GM19468 (cell line): ENCODE measurements around the gene C3orf22.

Experiments used
- ATAC-seq: cut with Tn5 transposase; IDR thresholded peaks from one replicate; pipeline ENCODE4 v1.9.1; 2021; ENCODE audit warnings: mild to moderate bottlenecking, moderate library complexity, moderate number of reproducible peaks; ENCODE audit not compliant: unreplicated experiment; ENCODE audit errors: extremely low read depth

Gene C3orf22

GRCh38 chr3:126557761-126558160 is 971 bp downstream of the C3orf22 start:
- ATAC-seq = no peak

DNA sequence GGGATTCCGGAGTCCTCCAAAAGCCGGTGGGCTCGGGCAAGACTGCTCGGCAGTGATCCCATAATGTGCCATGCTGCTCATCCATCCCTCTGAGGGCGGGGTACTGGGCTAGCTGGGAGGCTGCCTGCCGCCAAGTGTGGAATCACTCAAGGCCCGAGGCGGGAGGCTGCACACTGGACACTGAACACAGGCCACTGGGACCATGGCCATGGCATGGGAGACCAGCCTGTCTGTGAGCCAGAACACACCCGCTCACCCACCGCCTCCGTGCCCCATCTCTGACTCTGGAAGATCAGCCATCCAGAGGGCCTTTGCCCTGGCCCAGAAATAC is 1.4 kb downstream of the C3orf22 start:
- ATAC-seq = no peak

- ATAC-seq = no peak
Measured at GRCh38 chr3:126556637-126557414, 1.9 kb downstream of the C3orf22 start.

DNA sequence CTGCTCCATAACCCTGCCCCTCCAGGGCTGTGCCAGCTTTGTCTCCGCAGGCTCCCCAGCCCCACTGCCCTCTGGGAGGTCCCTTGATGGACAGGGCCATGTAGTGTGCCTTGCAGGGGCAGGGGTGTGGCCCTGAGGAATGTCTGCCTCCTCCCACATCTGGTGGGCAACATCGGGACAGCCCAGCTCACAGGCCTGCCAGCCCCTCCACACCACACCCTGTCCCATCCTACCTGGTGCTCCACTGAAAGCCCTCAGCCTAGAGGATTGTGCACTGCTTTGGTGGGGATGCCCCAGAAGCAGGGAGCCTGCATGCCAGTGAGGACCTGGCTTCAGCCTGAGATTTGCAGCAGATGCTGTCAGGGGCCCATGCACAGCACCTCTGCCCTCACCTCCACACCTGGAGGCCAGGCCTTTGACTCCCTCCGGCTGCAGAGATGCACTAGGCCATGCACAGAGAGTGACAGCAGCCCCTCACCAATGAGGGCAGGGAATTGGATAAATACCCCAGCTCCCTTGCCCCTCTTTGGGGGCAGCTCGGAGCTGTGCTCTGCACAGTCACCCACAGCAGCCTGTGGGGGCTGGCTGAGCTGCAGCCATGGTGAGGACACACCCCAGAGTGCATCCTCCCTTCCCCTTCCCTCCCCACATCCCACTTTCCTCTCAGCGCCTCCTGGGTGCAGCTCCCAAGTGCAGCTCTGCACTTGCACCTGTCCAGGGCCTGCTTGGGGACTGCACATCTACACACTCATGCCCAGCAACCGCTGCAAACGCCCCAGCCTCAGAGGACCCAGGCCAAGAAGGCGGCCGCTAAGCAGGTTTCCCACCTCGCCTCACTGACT is 2.7 kb downstream of the C3orf22 start:
- no peak for ATAC-seq

GRCh38 chr3:126554560-126555525 is 3.9 kb downstream of the C3orf22 start:
- no peak for ATAC-seq

GRCh38 chr3:126553284-126554084 is 5.2 kb downstream of the C3orf22 start:
- no peak for ATAC-seq

DNA sequence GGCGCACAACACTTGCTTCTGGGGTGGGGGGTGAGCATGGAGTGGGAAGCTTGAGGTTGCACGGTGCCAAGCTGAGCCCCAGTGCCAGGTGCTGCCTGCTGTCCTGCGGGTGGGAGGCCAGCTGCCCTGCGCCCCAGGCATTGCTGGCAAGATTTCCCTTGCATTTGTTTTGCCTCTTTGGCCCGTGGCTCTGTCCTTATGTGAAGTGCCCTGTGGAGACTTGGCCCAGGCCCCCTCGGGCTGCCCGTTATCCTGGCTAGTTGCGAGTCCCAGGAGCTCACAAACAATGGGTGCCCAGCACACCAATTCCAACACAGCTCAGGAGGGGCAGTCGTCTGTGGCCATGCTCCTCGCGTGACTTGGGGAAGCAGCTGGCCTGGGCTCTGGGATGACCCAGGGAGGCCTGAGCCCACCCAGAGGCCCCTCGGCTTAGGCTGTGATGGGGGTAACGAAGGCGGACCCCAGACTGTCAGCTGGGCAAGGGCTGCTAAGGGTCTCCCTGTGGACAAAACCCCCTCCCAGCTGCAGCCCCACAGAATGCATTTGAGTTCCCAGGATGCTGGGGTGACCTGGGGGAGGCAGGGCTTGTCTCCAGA is 5.9 kb downstream of the C3orf22 start:
- ATAC-seq = no peak

DNA sequence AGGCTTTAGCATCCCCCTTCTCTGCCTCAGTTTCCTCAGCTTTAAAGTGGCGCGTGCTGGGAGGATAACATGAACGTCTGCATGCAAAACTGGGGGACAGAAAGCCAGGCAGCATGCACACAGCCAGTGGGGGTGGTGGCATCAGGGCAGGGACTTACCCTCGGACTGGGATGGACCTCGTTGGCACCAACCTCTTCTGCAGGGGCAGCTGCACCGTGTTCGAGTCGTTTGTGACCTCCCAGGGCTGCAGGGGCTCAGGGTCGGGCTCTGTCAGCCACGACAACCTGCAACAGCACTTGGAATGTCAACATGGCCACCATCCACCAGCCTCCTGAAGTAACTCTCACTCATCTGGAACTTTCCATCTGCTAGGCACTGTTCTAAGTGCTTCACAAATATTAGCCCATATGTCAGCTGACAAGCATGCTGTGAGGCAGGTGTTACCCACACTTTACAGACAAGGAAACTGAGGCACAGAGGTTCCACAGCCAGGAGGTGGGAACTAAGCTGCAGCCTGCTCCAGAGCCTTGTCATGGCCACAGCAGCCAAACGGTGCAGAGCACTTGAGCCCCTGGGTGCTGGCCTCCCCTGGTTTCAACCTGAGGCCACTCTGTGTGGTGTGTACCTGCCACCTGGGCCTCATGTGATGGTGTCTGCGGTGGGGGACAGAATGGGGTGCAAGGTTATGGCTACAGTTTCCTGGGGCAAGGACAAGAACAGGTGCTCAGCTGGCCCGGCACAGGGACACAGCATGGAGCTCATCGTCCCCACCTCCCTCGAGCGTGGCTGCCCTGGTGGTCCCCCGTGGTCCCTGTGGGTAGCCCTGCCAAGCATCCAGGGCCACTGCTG is 6.7 kb downstream of the C3orf22 start:
- ATAC-seq = no peak

DNA sequence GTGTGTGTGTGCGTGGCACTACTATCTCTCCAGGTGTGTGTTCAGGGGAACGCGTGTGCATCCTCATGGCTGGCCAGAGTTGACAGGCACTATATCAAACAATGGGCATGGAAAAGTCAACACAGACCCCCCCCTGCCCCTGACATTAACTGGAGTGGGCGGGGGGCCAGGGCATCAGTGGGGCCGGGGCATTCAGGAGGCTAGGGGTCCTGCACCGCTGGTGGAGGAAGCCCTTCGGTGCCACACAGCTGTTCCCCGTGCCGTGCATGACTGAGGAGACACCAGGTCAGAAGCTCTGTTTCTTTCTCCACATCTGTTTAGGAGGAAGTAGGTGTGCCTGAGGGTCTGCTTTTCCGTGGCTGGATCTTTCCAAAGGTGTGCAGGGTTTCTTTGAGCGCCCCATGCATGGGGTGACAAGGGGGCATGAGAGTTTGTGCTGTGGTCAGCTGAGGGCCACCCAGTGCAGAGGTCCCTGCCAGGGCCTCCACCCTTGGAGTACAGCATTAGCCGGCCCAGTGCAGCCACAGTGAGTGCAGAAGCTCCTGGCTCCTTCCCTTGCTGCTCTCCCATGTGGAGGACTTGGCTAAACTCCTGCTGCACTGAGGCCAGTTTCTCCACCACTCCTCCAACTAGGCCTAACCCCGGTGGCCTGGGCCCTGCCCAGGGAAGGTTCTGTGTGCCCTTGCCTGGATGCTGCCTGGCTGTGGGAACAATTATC is 7.5 kb downstream of the C3orf22 start:
- ATAC-seq = no peak

DNA sequence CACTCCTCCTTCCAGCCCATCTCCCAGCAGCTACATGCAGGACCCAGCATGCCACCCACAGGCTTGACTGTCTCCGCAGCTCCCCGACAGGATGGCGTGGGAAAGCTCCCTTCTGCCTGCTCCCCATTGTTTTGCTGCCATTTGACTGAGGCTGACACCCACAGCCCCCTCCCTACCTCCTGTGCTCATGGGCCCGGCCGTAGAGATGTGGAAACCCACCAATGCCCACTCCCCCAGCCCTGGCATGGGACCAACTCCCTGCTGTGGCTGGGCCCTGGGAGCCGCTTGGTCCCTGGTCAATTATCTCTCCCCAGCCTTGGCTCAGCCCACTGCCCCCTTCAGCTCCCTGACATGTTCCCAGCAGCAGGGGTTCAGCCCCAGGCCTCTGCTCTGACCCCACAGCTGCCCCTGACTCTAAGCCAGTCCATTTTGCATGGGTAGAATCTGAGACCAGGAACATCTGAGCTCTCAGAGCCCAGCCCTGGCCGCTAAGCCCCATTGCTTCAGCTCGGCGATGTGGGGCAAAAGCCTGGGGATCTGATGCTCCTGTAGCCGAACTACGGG is 8.2 kb downstream of the C3orf22 start:
- no peak for ATAC-seq

GRCh38 chr3:126549861-126550487 is 8.8 kb downstream of the C3orf22 start:
- ATAC-seq = no peak

DNA sequence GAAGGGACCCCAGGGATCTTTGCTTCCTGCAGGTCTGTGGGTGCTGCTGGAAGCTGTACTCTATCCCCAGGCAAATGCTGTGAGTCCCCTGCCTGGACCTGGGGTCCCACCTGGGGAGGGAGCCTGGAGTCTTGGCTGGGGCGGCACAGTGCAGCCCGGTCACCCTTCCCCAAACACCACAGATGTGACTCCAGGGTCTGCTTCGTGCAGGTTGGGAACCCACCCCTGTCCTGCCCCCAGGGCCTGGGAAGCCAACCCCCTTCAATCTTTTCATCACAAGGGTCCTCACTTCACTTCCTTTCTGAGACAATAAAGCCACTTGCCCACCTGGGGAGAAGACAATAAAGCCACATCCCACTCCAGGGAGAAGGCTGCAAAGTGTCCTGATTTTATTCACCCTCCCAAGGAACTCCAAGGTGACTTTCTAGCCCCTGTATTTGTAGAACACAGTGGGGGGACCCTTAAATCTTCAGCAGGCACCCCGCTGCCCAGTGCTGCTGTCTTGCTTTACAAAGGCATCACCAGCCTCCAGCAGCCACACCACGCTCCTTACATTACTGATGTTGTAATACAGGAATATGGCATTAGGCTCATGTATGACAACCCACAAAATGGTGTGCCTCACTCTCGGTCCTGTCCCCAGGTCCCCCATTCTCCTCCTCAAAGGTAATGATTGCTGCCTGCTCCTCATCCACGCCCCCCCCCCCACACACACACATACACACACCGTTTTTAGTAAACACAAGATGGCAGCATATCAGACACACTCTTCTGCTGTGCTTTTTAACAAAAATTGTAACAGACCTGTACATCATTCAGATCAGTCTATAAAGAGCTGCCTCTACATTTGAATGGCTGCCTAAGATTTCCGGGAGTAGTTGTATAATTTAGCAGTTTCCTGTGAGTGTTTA is 9.9 kb downstream of the C3orf22 start:
- ATAC-seq = no peak

GRCh38 chr3:126547721-126548120 is 11.0 kb downstream of the C3orf22 start:
- ATAC-seq = no peak

GRCh38 chr3:126546549-126547239 is 12.0 kb downstream of the C3orf22 start:
- no peak for ATAC-seq

GRCh38 chr3:126546013-126546412 is 12.7 kb downstream of the C3orf22 start:
- no peak for ATAC-seq
